ENCODE measurements around the gene KLHL29. TPM values are rescaled to one million over a fixed set of nuclear protein-coding genes. Genes with fewer than 3 reads are reported as not detected.

Gene KLHL29
- total RNA-seq, 1 donor from 2014 or later = 3.8 TPM

GRCh38 chr2:23538566-23538965, 153.6 kb downstream of the KLHL29 start:
- Mint-ChIP-seq H3K27me3 (no peaks in the 10 kb centered on the region), H3K27ac (no peak overlapping the region), H3K9me3 (no peaks in the 10 kb centered on the region), H3K4me3 (no peak overlapping the region), H3K4me1 (peaks cover 18% of the 10 kb centered on the region), H3K36me3 (ENCODE audit: low read depth) (no peaks in the 10 kb centered on the region)
- intact Hi-C loops (cut with micrococcal nuclease) = no loop called here
- DNase-seq = no peak

DNA sequence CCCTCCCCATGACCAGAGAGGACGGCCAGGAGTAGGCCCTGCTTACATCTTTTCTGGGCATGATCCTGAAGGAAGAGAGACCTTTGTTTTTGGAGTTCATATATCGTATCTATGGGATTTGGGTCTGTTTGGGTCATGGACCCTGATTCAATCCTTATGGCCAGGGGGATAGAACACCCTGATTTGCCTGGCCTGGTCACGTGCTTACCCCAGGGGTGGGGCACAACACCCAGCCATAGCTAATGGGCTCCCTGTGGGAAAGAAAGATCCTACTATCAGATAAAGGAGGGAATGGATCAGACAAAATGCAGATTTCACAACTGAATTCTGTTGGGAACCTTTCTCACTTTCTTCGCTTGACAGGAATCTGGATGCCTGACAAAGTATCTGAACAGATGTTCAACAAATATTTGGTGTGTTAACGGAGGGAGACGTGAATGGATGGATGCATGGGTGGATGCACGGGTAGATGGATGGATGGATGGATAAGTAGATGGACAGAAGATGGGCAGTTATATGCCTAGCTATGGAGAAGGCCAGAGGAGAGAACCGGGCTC, 155.9 kb downstream of the KLHL29 start:
- H3K27ac Mint-ChIP-seq = no peak overlapping the region
- H3K27me3 Mint-ChIP-seq = no peaks in the 10 kb centered on the region
- intact Hi-C loops (cut with micrococcal nuclease) = no loop called here
- H3K36me3 Mint-ChIP-seq (ENCODE audit: low read depth) = no peaks in the 10 kb centered on the region
- DNase-seq = no peak
- H3K4me1 Mint-ChIP-seq = peaks cover 4% of the 10 kb centered on the region
- H3K9me3 Mint-ChIP-seq = no peaks in the 10 kb centered on the region
- no peak overlapping the region for H3K4me3 Mint-ChIP-seq

GRCh38 chr2:23541503-23542229, 156.7 kb downstream of the KLHL29 start:
- H3K4me3 Mint-ChIP-seq = no peak overlapping the region
- peaks cover 4% of the 10 kb centered on the region for H3K4me1 Mint-ChIP-seq
- H3K9me3 Mint-ChIP-seq = no peaks in the 10 kb centered on the region
- no peak overlapping the region for H3K27ac Mint-ChIP-seq
- no peaks in the 10 kb centered on the region for H3K36me3 Mint-ChIP-seq (ENCODE audit: low read depth)
- no peaks in the 10 kb centered on the region for H3K27me3 Mint-ChIP-seq
- no peak for DNase-seq
- intact Hi-C loops (cut with micrococcal nuclease) = no loop called here

DNA sequence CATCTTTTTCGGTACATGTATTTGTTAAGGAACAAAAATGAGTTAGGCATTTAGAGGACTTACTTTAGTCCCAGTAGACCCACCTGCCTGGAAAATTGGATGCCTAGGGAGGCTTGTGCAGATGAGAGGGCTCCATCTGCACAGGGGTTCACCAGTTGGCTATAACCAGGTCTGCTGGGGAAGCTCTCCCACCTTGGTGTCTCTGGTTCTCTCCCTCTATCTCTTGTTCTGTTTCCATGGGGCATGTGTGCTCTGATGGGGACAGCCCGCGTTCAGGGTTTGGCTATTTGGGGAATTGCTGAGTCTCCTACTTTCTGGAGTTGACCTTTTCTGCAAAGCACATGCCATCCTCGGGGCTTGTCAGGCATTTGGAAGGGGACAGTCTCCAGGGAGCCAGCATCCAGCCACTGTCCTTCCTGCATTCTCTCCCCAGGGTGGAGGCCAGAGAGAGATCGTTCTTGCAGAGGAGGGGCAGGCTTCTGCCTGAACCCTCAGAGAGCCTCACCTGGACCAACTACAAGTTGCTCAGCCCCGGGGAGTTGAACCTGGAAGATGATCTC, 157.3 kb downstream of the KLHL29 start:
- no peak for DNase-seq
- no peak overlapping the region for H3K4me3 Mint-ChIP-seq
- intact Hi-C loops (cut with micrococcal nuclease) = no loop called here

GRCh38 chr2:23543302-23543701, 158.3 kb downstream of the KLHL29 start:
- Mint-ChIP-seq H3K9me3 (no peaks in the 10 kb centered on the region), H3K27me3 (no peaks in the 10 kb centered on the region), H3K4me3 (no peak overlapping the region)

More for the DNA sequence above, 157.3 kb downstream of the KLHL29 start:
- no peaks in the 10 kb centered on the region for H3K36me3 Mint-ChIP-seq (ENCODE audit: low read depth)
- peaks cover 4% of the 10 kb centered on the region for H3K4me1 Mint-ChIP-seq
- no peak overlapping the region for H3K27ac Mint-ChIP-seq
- H3K27me3 Mint-ChIP-seq = no peaks in the 10 kb centered on the region
- H3K9me3 Mint-ChIP-seq = no peaks in the 10 kb centered on the region

GRCh38 chr2:23543728-23544127, 158.7 kb downstream of the KLHL29 start:
- H3K4me1 Mint-ChIP-seq = no peaks in the 10 kb centered on the region
- H3K36me3 Mint-ChIP-seq (ENCODE audit: low read depth) = no peaks in the 10 kb centered on the region
- H3K27me3 Mint-ChIP-seq = no peaks in the 10 kb centered on the region
- H3K4me3 Mint-ChIP-seq = no peak overlapping the region
- no peaks in the 10 kb centered on the region for H3K9me3 Mint-ChIP-seq
- no peak overlapping the region for H3K27ac Mint-ChIP-seq
- intact Hi-C loops (cut with micrococcal nuclease) = no loop called here
- DNase-seq = no peak

More at GRCh38 chr2:23543302-23543701, 158.3 kb downstream of the KLHL29 start:
- Mint-ChIP-seq H3K4me1 (peaks cover 2% of the 10 kb centered on the region), H3K36me3 (ENCODE audit: low read depth) (no peaks in the 10 kb centered on the region), H3K27ac (no peak overlapping the region)
- no peak for DNase-seq
- intact Hi-C loops (cut with micrococcal nuclease) = no loop called here

DNA sequence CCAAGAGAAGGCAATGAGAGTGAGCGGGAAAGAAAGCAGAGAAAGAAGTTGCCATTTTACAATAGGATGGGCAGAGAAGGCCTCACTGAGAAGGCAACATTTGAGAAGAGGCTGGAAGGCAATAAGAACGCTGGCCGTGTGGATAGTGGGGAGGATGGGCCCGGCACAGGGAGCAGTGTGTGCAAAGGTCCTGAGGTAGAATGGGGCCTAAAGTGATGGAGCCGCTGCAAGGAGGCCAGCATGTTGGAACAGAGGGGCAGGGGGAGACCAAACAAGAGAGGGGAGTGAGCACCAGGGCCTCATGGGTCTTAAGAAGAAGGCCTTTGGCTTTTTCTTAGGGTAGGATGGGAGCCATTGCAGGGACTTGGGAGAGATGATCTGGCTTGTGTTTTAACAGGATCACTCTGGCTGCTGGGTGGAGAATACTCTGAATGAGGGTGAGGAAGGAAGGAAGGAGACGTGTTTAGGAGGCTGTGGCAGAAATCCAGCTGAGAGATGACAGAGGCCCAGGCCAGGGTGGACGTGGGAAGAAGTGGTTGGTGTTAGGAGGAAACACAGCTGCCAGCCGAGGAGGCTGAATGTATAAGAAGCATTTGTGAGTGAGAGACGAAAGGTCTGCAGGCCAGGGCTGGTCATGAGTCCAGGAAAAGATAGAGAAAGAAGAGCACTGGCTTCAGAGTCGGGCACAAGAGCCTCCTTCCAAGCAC, 159.8 kb downstream of the KLHL29 start:
- no peaks in the 10 kb centered on the region for H3K36me3 Mint-ChIP-seq (ENCODE audit: low read depth)
- no peak overlapping the region for H3K4me3 Mint-ChIP-seq
- no peaks in the 10 kb centered on the region for H3K4me1 Mint-ChIP-seq
- H3K27ac Mint-ChIP-seq = no peak overlapping the region
- DNase-seq = no peak
- intact Hi-C loops (cut with micrococcal nuclease) = no loop called here
- H3K9me3 Mint-ChIP-seq = no peaks in the 10 kb centered on the region
- H3K27me3 Mint-ChIP-seq = no peaks in the 10 kb centered on the region

DNA sequence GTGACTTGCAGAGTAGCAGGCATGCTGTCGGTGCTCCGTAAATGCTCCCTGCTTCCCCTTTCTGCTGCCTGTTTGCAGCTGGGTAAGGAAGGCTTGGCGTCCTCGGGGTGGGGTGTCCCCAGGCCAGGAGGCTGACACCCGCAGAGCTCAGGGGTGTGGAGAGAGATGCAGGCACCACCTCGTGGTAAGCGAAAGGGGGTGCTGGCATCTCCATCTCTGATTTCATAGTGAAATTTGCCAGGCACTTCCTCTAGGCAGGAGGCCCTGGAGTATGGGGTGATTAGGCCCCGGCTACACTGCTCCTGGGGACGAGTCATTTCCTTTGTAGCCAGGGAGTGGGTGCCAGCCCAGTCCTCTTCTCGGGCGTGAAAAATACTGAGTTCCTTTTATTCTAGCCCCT, 160.4 kb downstream of the KLHL29 start:
- intact Hi-C loops (cut with micrococcal nuclease) = no loop called here
- no peaks in the 10 kb centered on the region for H3K36me3 Mint-ChIP-seq (ENCODE audit: low read depth)
- H3K9me3 Mint-ChIP-seq = no peaks in the 10 kb centered on the region
- no peaks in the 10 kb centered on the region for H3K27me3 Mint-ChIP-seq
- no peak overlapping the region for H3K27ac Mint-ChIP-seq
- no peaks in the 10 kb centered on the region for H3K4me1 Mint-ChIP-seq
- H3K4me3 Mint-ChIP-seq = no peak overlapping the region
- no peak for DNase-seq

GRCh38 chr2:23545811-23546210, 160.8 kb downstream of the KLHL29 start:
- intact Hi-C loops (cut with micrococcal nuclease) = no loop called here
- H3K27me3 Mint-ChIP-seq = no peaks in the 10 kb centered on the region
- H3K9me3 Mint-ChIP-seq = no peaks in the 10 kb centered on the region
- no peaks in the 10 kb centered on the region for H3K4me1 Mint-ChIP-seq
- no peak overlapping the region for H3K27ac Mint-ChIP-seq
- DNase-seq = no peak
- H3K4me3 Mint-ChIP-seq = no peak overlapping the region
- H3K36me3 Mint-ChIP-seq (ENCODE audit: low read depth) = no peaks in the 10 kb centered on the region

DNA sequence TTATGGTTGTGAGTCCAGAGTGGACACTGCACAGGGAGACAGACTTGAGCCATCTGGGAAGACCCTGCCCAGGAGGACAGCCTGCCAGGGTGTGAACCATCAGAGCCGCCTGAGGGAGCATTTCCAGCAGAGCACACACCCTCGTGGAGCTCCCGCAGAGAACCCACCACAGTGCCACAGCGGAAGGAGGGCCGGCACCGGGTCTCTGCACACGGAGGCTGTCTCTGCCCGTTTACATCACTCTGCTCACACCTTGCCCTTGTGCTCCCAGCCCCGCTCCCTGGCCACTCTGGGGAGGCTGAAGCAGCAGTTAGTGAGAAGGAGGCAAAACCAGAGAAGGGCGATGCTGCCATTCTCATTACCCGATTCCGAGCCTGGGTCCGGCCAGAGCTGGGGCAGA, 161.9 kb downstream of the KLHL29 start:
- intact Hi-C loops (cut with micrococcal nuclease) = no loop called here
- no peaks in the 10 kb centered on the region for H3K27me3 Mint-ChIP-seq
- peaks cover 3% of the 10 kb centered on the region for H3K4me1 Mint-ChIP-seq
- no peaks in the 10 kb centered on the region for H3K36me3 Mint-ChIP-seq (ENCODE audit: low read depth)
- H3K4me3 Mint-ChIP-seq = no peak overlapping the region
- no peak overlapping the region for H3K27ac Mint-ChIP-seq
- no peaks in the 10 kb centered on the region for H3K9me3 Mint-ChIP-seq
- DNase-seq = no peak

DNA sequence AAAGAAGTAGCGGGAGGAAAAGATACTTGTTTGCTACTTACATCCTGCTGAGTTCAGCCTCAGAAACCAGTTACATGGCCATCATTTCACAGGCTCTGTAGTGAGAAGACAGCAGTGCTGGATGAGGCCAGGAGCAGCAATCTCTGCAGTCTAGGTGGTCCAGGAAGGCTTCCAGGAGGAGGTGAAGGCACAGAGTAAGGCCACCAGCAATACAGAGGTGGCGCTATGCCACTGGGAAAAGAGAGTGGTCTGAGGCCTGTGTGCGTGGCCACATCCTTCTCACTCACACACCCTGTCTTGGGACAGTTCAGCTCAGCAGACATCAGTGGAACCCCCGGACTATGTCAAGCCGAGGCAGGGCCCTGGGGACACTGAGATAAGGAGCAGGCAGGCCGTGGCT, 162.7 kb downstream of the KLHL29 start:
- H3K27ac Mint-ChIP-seq = peak overlapping the region; percentile 27
- no peak overlapping the region for H3K4me3 Mint-ChIP-seq
- H3K36me3 Mint-ChIP-seq (ENCODE audit: low read depth) = no peaks in the 10 kb centered on the region
- DNase-seq = no peak
- no peaks in the 10 kb centered on the region for H3K9me3 Mint-ChIP-seq
- H3K4me1 Mint-ChIP-seq = peaks cover 6% of the 10 kb centered on the region
- intact Hi-C loops (cut with micrococcal nuclease) = no loop called here
- no peaks in the 10 kb centered on the region for H3K27me3 Mint-ChIP-seq

DNA sequence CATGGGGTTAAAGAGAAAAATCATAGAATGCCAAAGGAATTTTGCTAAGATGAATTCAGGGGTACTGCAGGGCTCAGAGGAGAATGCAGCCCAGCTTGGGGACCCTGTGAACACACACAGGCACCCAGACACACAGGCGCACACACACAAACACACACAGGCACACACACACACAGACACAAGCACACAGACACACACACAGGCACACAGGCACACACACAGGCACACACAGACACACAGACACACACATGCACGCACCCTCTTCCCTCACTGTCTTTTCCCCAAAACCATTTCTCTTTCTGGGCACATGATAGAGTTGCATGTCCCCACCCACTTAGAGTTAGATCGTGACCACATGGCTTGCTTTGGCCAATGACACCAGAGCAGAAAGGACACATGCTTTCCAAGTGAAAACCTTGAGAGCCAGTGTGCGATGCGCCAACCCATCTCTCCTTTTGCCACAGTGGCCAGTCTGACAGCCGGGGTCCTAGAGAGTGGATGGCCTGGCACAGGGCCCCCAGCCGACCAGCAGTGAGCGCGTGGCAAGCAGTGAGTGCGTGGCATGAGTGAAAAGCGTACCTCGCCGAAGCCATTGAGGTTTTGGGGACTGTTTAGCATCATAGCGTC, 163.3 kb downstream of the KLHL29 start:
- no peaks in the 10 kb centered on the region for H3K27me3 Mint-ChIP-seq
- no peak overlapping the region for H3K27ac Mint-ChIP-seq
- no peaks in the 10 kb centered on the region for H3K9me3 Mint-ChIP-seq
- intact Hi-C loops (cut with micrococcal nuclease) = no loop called here
- H3K4me1 Mint-ChIP-seq = peaks cover 6% of the 10 kb centered on the region
- no peak overlapping the region for H3K4me3 Mint-ChIP-seq
- DNase-seq = no peak
- H3K36me3 Mint-ChIP-seq (ENCODE audit: low read depth) = no peaks in the 10 kb centered on the region

DNA sequence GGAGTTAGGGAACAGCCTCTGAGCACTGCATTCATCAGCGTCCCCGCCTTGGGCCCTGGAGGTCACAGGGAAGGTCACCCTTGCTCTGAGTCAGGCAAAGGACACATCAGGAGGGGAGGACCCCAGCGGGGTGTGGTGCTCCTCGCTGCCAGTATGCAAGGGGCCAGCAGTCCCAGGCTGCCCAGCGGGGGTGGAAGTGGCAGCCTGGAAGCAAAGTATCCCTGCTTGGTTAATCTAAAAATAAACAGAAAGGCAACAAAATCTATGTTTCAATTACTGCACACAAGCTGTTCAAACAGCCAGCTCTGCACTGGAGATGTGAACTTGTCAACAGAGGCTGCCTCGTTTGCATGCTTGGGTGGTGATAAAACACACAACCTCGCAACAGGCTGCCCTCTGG, 164.1 kb downstream of the KLHL29 start:
- no peaks in the 10 kb centered on the region for H3K27me3 Mint-ChIP-seq
- no peak overlapping the region for H3K27ac Mint-ChIP-seq
- H3K36me3 Mint-ChIP-seq (ENCODE audit: low read depth) = no peaks in the 10 kb centered on the region
- H3K4me1 Mint-ChIP-seq = peaks cover 6% of the 10 kb centered on the region
- H3K9me3 Mint-ChIP-seq = no peaks in the 10 kb centered on the region
- no peak overlapping the region for H3K4me3 Mint-ChIP-seq
- no peak for DNase-seq
- intact Hi-C loops (cut with micrococcal nuclease) = no loop called here

All from activated CD4-positive, alpha-beta T cell treated with anti-CD3 and anti-CD28 coated beads, Interleukin-2, amount 10 ng/mL, durations not matched to agents 24 days and 14 days (primary cell).